A673 (cell line): ENCODE data around the gene TPX2. TPM values are rescaled to one million over a fixed set of nuclear protein-coding genes. Genes with fewer than 3 reads are reported as not detected.
A peak's percentile ranks its signal among the peaks of the same experiment; 100 is the strongest.

Source experiments
- BruUV-seq: library from RNA; stranded (reverse); fragments of 400-500 nt; replicated peaks from 2 replicates; lab custom pipeline; 2021; lab: Mats Ljungman, UMichigan
- CTCF ChIA-PET: fragments of 300-600 bp; sonication (Branson Sonifier 250); formaldehyde crosslinking; loops from one replicate; lab custom pipeline; 2022; ENCODE audit warnings: antibody characterized with exemption; lab: Charles Lee
- POLR2A ChIA-PET: fragments of 300-600 bp; sonication (Branson Sonifier 250); formaldehyde crosslinking; loops from one replicate; lab custom pipeline; 2022; ENCODE audit warnings: antibody characterized with exemption; ENCODE audit not compliant: low non-redundant PET; lab: Charles Lee
- DNase-seq: peaks from one replicate; pipeline ENCODE4 v3.0.0-alpha.2; 2015; ENCODE audit warnings: low spot score
- H3K27ac ChIP-seq: fragments of 200-600 bp; sonication (generic); 2 replicates; pipeline ENCODE4 v1.5.1; 2016; ENCODE audit warnings: mixed run types, low read depth, mild to moderate bottlenecking, mixed read lengths, antibody characterized with exemption, low read length; ENCODE audit not compliant: poor library complexity, severe bottlenecking
- H3K27me3 ChIP-seq: fragments of 200-600 bp; sonication (generic); replicated peaks from 2 replicates; pipeline ENCODE4 v1.6.1; 2017; ENCODE audit warnings: mixed run types, low read depth, mild to moderate bottlenecking, mixed read lengths, antibody characterized with exemption, low read length; ENCODE audit not compliant: insufficient read depth, poor library complexity
- H3K36me3 ChIP-seq: fragments of 200-600 bp; sonication (generic); 2 replicates; pipeline ENCODE4 v1.6.1; 2016; ENCODE audit warnings: mixed run types, mild to moderate bottlenecking, mixed read lengths, antibody characterized with exemption, low read length; ENCODE audit not compliant: insufficient read depth, poor library complexity, severe bottlenecking
- H3K4me1 ChIP-seq: fragments of 200-600 bp; sonication (generic); 2 replicates; pipeline ENCODE4 v1.6.1; 2017; ENCODE audit warnings: mixed run types, mild to moderate bottlenecking, mixed read lengths, antibody characterized with exemption, low read length; ENCODE audit not compliant: insufficient read depth, poor library complexity, severe bottlenecking
- H3K4me3 ChIP-seq: fragments of 200-600 bp; sonication (generic); 2 replicates; pipeline ENCODE4 v1.5.1; 2016; ENCODE audit warnings: low read depth, mixed run types, mild to moderate bottlenecking, mixed read lengths, low read length; ENCODE audit not compliant: poor library complexity, severe bottlenecking
- H3K9me3 ChIP-seq: fragments of 200-600 bp; sonication (generic); 2 replicates; pipeline ENCODE4 v1.6.1; 2016; ENCODE audit warnings: mixed run types, low read depth, mild to moderate bottlenecking, mixed read lengths, antibody characterized with exemption, low read length; ENCODE audit not compliant: poor library complexity, severe bottlenecking
- EZH2 ChIP-seq: fragments of 200-600 bp; sonication (generic); IDR thresholded peaks from 2 replicates; pipeline ENCODE4 v1.6.1; 2017; ENCODE audit warnings: borderline replicate concordance, low read depth, mild to moderate bottlenecking, mixed read lengths, antibody characterized with exemption, low read length; ENCODE audit not compliant: poor library complexity, severe bottlenecking
- intact Hi-C: fragments of 100-400 bp; cut with micrococcal nuclease; formaldehyde crosslinking; loops from one replicate; pipeline ENCODE4 v1.10.0; 2022; ENCODE audit not compliant: unreplicated experiment
- total RNA-seq: library from RNA; stranded (reverse); gene quantifications from 2 replicates; pipeline ENCODE4 v1.2.3, GENCODE V29; 2021
- TF ChIP-seq, protein P1 (sequence below): fragments of 300-800, 200-600 bp; sonication (generic); conservative IDR thresholded peaks from 2 replicates; pipeline ENCODE4 v1.5.1; 2017; ENCODE audit warnings: low read depth, mild to moderate bottlenecking, antibody characterized with exemption, low read length, moderate library complexity, mixed read lengths

The TPX2 gene
- total RNA-seq, 1 experiment from 2014 or later, result 187 TPM

DNA sequence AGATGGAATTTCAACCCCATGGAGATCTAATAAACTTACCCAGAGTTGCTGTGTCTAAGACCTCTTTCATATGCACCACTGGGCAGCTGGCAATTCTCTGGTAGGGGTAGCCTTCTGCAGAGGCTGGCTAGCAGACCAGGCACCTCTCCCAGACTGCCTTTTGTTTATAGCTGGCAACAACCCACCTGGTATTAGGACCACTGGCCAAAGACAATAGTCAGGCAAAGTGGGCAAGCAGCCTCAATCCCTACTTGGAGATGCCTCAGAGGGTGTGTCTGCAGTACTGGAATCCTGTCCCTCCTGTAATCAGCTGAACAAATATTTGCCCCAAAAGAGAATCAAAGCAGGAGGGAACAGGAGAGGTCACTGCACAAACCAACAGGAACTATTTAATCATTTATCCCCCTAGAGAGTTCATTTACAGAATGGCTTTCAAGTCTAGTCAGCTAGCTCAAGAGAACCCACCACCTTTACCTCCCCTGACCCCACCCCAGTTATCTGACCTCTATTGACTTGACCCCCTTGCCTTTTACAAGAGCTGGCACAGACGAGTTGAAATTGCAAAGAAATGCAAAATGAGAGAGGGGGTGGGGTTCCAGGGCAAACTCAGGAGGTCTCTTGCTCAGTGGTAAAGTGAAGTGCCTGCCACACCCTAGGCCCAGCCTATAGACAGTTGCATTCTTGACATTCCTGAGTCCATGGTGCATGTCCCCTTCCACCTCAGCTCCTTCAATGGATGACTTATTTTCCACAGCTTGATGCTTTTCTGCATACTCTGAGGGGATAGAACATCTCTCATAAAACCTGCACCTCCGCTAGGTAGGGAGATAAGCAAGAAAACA, 19.2 kb upstream of the TPX2 start:
- CTCF ChIA-PET, result interaction anchor here (0.7 to 1.2 kb wide), 2 partner anchors 58 to 86 kb away, joined by 3 to 8 read pairs; no protein-coding TSS in a partner anchor
- Histone ChIP-seq H3K27ac (peak overlapping the region; percentile 53), H3K4me1 (peaks cover 56% of the 10 kb centered on the region), H3K4me3 (peak overlapping the region; percentile 66), H3K27me3 (no peaks in the 10 kb centered on the region), H3K9me3 (no peaks in the 10 kb centered on the region), H3K36me3 (peaks cover 3% of the 10 kb centered on the region)
- peak; percentile 62 for DNase-seq
- intact Hi-C loops, result no loop called here
- TF ChIP-seq, protein P1, sequence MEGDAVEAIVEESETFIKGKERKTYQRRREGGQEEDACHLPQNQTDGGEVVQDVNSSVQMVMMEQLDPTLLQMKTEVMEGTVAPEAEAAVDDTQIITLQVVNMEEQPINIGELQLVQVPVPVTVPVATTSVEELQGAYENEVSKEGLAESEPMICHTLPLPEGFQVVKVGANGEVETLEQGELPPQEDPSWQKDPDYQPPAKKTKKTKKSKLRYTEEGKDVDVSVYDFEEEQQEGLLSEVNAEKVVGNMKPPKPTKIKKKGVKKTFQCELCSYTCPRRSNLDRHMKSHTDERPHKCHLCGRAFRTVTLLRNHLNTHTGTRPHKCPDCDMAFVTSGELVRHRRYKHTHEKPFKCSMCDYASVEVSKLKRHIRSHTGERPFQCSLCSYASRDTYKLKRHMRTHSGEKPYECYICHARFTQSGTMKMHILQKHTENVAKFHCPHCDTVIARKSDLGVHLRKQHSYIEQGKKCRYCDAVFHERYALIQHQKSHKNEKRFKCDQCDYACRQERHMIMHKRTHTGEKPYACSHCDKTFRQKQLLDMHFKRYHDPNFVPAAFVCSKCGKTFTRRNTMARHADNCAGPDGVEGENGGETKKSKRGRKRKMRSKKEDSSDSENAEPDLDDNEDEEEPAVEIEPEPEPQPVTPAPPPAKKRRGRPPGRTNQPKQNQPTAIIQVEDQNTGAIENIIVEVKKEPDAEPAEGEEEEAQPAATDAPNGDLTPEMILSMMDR, result no peak
- TF ChIP-seq EZH2, result no peak
- no TSS peak for BruUV-seq
- POLR2A ChIA-PET, result interaction anchor here (0.6 kb wide), 1 partner anchor 1751 kb away, joined by 4 read pairs; no protein-coding TSS in a partner anchor

DNA sequence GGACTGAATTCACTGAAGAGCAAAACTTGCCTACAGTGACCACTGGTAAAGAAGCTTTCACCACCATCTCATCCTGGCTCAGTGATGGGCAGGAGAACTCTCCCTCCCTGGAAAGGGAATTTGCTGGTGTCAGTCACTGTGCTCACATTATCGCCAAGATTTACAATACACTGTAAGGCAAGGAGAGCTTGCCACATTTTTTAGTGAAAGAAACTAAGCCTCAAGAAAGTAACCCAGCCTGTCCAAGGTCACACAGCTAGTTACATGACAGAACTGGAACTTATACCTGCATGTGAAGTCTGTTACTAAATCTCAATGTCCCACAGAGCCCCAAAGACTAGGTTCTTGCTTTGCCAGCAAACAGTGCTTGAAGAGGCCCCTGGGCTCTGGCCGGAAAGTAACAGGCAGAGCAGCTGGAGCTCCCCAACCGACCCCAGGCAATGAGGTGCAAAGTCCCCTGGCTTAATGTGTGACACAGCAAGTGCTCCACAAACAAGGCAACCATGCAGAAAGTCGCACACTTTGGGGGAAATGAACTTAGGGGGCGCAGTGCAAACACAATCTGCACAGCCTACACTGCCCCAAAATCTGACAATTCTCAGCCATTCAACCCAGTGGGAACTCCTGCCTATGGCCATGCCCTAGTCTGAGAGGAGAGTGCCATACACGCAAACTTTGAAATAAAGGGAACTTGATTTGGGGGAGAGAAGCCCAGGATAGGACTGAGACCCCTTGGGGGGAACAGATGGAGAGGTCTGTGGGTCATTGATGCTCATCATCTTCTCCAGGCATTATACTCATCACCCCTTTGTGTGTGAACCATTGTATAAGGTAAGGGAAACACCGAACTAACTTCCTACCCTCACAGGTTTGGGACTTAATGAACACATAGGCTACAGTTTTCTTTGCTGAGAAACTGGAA, 18.3 kb upstream of the TPX2 start:
- no peaks in the 10 kb centered on the region for H3K9me3 ChIP-seq
- peaks cover 56% of the 10 kb centered on the region for H3K4me1 ChIP-seq
- CTCF ChIA-PET, result interaction anchor here (0.7 to 1.2 kb wide), 2 partner anchors 59 to 87 kb away, joined by 3 to 8 read pairs; no protein-coding TSS in a partner anchor
- DNase-seq, result no peak
- TF ChIP-seq EZH2, result no peak
- TF ChIP-seq, protein P1, result no peak
- peaks cover 3% of the 10 kb centered on the region for H3K36me3 ChIP-seq
- no peaks in the 10 kb centered on the region for H3K27me3 ChIP-seq
- peak overlapping the region; percentile 66 for H3K4me3 ChIP-seq
- POLR2A ChIA-PET, result interaction anchor here (0.6 kb wide), 1 partner anchor 1750 kb away, joined by 4 read pairs; no protein-coding TSS in a partner anchor
- no TSS peak for BruUV-seq
- peak overlapping the region; percentile 53 for H3K27ac ChIP-seq
- intact Hi-C loops, result no loop called here
